ENCODE measurements around the gene CIITA.
A peak's percentile ranks its signal among the peaks of the same experiment; 100 is the strongest.

The CIITA gene

DNA sequence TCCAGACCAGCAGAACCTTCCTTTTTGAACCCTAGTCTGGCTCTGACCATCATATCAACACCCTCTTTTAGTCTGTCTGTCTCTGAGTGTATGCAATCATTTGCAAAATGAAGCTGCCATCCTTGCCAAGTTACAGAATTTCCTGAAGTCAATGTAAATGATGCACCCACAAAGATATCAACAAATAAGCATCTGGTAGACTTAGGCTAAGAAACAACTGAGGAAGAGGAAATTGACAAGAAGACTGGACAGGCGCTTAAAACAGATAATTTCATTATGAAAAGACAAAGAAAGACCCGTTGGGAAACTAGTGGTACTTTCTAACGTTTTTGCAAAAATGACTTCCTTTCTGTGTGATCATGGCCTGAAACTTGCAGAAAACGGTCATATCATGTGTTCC, 24.7 kb upstream of the CIITA start:
- H3K4me3 ChIP-seq (ENCODE audit: low read depth, low read length) = no peak overlapping the region
- TF ChIP-seq CTCF (conservative IDR thresholded peaks at IDR 0.05; ENCODE audit: low read depth, low read length) = no peak
- no peak for DNase-seq (ENCODE audit: low read depth)

DNA sequence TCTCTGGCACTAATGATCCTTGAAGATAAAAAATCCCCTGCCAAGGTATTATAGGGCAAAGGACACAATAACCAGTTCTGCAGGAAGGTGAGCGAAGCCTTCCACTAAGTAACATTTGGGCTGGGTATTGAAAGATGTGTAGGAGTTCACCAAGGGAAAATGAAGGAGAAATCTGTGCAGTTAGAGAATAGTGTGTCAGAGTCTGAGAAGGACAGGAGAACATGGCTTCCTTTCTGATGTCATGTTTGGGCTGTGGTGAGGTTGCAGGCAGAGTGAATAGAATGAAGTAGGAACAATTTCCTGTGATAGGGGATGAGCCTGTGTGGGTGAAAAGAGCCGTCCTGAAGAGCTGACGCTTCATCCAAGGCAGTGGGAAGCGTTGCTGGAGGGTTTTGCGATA, 24.1 kb upstream of the CIITA start:
- H3K4me3 ChIP-seq (ENCODE audit: low read depth, low read length) = no peak overlapping the region
- TF ChIP-seq CTCF (conservative IDR thresholded peaks at IDR 0.05; ENCODE audit: low read depth, low read length) = no peak
- DNase-seq (ENCODE audit: low read depth) = no peak

DNA sequence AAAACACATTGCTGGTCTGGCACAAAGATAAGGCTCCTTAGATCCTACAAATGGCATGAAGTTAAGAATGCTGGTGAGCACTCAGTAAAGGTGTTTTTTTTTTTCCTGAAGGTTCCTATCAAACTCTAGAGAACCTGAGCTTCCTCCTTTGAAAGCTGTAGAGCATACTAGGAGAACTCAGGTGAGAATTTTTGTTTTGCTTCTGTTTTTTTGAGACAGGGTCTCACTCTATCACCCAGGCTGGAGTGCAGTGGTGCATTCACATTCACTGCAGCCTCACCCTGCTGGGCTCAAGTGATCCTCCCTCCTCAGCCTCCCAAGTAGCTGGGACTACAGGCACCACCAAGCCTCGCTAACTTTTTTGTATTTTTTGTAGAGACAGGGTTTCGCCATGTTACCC, 21.0 kb upstream of the CIITA start:
- no peak for DNase-seq (ENCODE audit: low read depth)
- no peak for TF ChIP-seq CTCF (conservative IDR thresholded peaks at IDR 0.05; ENCODE audit: low read depth, low read length)
- no peak overlapping the region for H3K4me3 ChIP-seq (ENCODE audit: low read depth, low read length)

GRCh38 chr16:10858203-10858602, 18.8 kb upstream of the CIITA start:
- DNase-seq (ENCODE audit: low read depth) = no peak
- no peak for TF ChIP-seq CTCF (conservative IDR thresholded peaks at IDR 0.05; ENCODE audit: low read depth, low read length)
- H3K4me3 ChIP-seq (ENCODE audit: low read depth, low read length) = no peak overlapping the region

GRCh38 chr16:10859020-10859419, 18.0 kb upstream of the CIITA start:
- DNase-seq (ENCODE audit: low read depth) = no peak
- TF ChIP-seq CTCF (conservative IDR thresholded peaks at IDR 0.05; ENCODE audit: low read depth, low read length) = no peak
- no peak overlapping the region for H3K4me3 ChIP-seq (ENCODE audit: low read depth, low read length)

DNA sequence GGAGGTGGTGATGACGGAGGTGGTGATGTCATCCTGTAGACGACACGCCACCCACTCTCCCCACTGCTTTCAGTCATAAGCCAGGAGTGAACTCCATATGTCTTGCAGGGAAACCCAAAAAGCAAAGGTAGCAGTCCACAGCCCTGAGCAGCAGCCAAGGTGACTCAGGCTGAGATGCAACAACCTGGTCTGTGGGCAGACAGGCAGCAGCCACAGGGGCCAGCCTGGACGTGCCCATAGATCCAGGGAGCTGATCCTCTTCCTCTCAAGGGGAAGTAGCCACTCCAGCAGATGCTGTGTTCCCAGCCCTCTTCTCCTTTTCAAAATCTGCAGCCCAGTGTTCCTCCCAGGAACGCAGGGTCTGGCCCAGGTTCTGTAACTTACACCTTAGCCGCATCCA, 17.3 kb upstream of the CIITA start:
- no peak for TF ChIP-seq CTCF (conservative IDR thresholded peaks at IDR 0.05; ENCODE audit: low read depth, low read length)
- H3K4me3 ChIP-seq (ENCODE audit: low read depth, low read length) = no peak overlapping the region
- no peak for DNase-seq (ENCODE audit: low read depth)

DNA sequence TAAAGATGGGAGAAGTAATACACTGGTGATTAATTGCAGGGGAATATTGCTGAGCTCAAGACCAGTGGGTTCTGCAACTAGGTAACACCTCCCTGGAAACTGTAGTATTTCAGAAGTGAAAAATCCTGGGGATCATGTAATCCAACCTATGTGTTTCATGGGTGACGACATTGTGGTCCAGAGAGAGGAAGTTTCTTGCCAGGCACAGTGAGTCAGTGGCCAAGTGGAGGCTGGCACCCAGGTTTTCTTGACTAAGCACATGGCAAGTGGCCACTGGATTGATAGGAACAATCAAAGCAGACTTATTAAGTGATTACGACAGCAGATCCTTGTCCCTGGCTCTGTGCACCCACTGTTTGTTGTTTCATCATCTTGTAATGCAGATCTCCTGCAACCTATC, 14.6 kb upstream of the CIITA start:
- H3K4me3 ChIP-seq (ENCODE audit: low read depth, low read length) = no peak overlapping the region
- TF ChIP-seq CTCF (conservative IDR thresholded peaks at IDR 0.05; ENCODE audit: low read depth, low read length) = no peak
- DNase-seq (ENCODE audit: low read depth) = peak; percentile 56
